VCaP (cell line): ENCODE results near the gene C2CD2.

Experiments used
- H3K27ac ChIP-seq: fragments of 450-650 bp; 2 replicates; pipeline ENCODE4 v1.5.1; 2017
- CTCF ChIP-seq: fragments of 450-650 bp; conservative IDR thresholded peaks from 2 replicates; pipeline ENCODE4 v1.5.1; 2017; ENCODE audit warnings: mild to moderate bottlenecking, moderate library complexity

Gene C2CD2

GRCh38 chr21:41901099-41901498 is 52.7 kb downstream of the C2CD2 start:
- no peak for TF ChIP-seq CTCF
- no peak overlapping the region for H3K27ac ChIP-seq

DNA sequence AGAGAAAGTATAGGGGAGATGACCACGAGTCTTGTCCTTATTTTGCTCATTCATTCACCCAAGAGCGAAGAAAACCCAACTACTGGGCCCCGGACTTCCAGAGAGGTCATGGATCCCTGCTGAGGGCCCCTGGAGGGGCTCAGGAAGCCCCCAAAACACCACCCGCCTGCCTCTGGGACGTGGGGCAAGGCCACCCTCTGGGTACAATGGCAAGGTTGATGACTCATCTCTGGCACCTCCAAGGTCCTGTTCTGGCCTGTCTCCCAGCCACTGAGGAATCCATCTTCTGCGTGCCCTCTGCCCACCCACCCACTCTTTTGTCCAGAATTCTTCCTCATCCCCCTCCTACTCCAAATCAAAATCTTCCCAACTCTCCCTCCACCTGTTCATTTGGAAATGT is 53.4 kb downstream of the C2CD2 start:
- no peak overlapping the region for H3K27ac ChIP-seq
- TF ChIP-seq CTCF = no peak

DNA sequence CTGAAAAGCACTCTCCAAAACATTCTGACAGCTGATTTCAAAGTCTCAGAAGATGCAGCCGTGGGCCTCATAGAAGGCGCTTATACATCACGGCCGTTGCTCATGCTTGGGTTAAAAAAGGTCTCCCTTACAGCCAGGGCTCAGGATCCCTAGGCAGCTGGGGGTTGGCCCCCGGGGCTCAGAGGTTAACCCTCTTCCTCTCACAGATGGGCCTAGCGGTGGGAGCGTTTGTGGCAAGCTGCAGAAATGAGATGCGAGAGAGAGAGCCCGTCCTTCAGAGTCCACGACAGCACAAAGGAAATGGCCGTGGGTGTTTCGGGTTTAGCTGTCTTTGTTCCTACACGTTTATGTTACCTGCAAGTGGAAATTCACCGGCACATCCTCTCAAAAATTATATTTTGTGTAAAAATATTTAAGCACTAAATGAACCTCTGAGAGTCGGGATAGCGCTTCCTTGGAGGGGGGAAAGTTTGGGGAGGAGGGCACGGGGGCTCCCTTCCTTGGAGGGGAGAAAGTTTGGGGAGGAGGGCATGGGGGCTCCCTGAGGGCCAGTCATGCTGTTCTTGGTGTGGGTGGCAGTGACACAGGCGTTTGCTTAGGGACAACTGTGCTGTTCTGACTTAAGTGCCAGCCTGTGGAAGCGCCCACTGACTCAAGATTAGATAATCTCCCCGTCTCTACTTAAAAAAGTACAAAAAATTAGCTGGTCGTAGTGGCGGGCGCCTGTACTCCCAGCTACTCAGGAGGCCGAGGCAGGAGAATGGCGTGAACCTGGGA is 54.2 kb downstream of the C2CD2 start:
- no peak for TF ChIP-seq CTCF
- no peak overlapping the region for H3K27ac ChIP-seq

DNA sequence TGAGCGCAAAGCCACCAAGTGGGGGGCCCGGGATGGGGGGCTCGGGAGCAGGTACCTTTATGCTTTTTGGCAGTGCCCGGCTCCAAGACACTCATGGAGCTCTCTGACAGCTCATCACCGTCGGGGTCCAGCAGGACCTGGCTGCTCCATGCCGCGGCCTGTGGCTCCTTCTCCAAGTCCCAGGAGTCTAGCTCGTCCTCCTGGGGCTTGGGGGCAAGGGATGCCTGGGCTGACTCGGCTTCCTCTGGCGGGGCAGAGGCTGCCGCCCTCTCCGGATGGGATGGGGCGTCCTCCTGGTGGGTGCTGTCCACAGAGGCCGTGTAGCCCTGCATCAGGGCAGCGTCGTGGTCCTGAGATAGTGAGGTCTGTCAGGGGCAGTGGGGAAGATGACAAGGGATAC is 54.8 kb downstream of the C2CD2 start:
- H3K27ac ChIP-seq = no peak overlapping the region
- TF ChIP-seq CTCF = no peak

GRCh38 chr21:41897700-41898099 is 56.1 kb downstream of the C2CD2 start:
- TF ChIP-seq CTCF = no peak
- no peak overlapping the region for H3K27ac ChIP-seq

DNA sequence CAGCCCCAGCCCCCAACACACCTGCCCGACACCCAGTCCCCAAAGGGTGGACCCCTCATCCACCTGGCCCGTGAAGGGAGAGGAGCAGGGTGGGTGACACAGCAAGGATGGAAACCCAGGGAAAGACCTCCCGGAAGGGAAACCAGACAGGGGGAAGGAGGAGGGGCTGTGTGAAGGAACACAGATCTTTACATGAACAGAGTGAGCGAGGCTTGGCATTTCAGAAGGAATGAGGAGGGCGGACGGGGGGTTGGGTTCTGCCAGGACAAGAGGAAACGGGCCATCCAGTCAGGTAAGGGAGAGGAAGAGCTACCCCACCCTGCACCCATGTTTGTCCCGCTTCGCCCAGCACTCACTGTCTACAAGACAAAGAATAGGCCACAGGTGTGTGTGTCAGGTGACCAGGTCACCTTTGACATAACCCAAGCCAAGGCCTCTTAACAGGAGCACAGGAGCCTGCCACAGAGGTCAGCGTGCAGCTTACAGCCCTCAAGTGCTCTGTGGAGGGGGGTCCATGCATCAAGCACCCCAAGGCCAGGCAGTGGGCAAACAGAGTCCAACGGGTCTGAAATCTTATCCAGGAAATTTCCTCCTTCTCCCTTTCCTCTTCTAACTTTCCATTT is 56.7 kb downstream of the C2CD2 start:
- no peak overlapping the region for H3K27ac ChIP-seq
- TF ChIP-seq CTCF = no peak

DNA sequence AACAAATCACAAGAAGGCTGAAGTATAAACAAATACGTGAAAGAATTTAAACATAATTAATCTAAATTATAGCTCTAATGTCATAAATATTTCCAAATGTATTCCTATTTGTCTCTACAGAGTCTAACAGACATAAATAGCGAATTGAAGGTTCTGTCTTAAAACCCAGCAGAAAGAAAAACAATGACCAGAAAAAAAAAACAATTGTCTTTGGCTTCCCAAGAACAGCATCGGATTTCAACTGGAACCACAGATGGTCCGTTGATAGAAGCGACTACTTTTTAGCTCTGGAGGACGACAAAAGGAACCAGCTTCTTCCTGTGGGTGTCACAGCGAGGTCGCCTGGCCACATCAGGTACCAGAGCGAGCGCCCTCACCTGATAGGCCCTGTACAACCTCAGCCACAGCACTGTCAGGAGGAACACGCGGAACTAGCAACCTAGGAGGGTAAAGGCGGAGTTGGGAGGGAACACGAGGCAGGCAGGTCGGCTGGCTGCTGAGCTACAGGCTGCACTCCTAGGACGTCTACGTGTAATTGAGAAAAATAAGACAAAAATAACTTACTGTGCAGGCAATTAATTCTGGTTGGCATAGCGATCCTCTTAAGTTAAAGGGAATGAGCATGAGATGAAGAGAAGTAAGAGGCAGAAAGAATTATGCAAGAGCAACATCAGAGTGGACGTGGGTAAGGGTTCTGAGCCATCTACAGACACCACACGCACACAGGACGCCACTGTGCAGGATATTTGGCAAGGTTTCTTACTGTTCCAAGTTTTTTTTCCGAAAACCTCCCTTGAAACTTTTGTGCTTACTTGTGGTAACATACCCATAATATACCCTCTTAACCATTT is 58.0 kb downstream of the C2CD2 start:
- TF ChIP-seq CTCF = no peak
- H3K27ac ChIP-seq = no peak overlapping the region
